Chondrocyte (in vitro differentiated cells): ENCODE measurements around the gene NFYC. TPM values are rescaled to one million over a fixed set of nuclear protein-coding genes. Genes with fewer than 3 reads are reported as not detected.

ENCODE experiments used
- DNase-seq: peaks from one replicate; pipeline ENCODE4 v3.0.0; 2021; ENCODE audit warnings: mixed read lengths, low spot score
- H3K27ac Mint-ChIP-seq: one replicate; pipeline ENCODE4 v1.8.0; 2021; ENCODE audit warnings: mild to moderate bottlenecking, moderate library complexity, mixed read lengths; ENCODE audit not compliant: unreplicated experiment
- H3K27me3 Mint-ChIP-seq: 2 replicates; pipeline ENCODE4 v1.8.0; 2021; ENCODE audit warnings: low read depth, mixed read lengths
- H3K36me3 Mint-ChIP-seq: 2 replicates; pipeline ENCODE4 v1.8.0; 2021; ENCODE audit warnings: low read depth, mixed read lengths
- H3K4me1 Mint-ChIP-seq: 2 replicates; pipeline ENCODE4 v1.8.0; 2021; ENCODE audit warnings: low read depth, mild to moderate bottlenecking, mixed read lengths
- H3K4me3 Mint-ChIP-seq: one replicate; pipeline ENCODE4 v1.8.0; 2021; ENCODE audit warnings: mild to moderate bottlenecking, moderate library complexity, mixed read lengths; ENCODE audit not compliant: unreplicated experiment
- H3K9me3 Mint-ChIP-seq: 2 replicates; pipeline ENCODE4 v1.8.0; 2021; ENCODE audit warnings: low read depth, mixed read lengths
- total RNA-seq: library from RNA; stranded (reverse); gene quantifications from 3 replicates; pipeline ENCODE4 v1.2.1, GENCODE V29; 2021
- TF ChIP-seq, protein P1 (sequence below): fragments of 200-600 bp; sonication (generic); IDR thresholded peaks from 2 replicates; pipeline ENCODE4 v1.5.0; 2021; ENCODE audit warnings: antibody characterized with exemption, mild to moderate bottlenecking, moderate library complexity

NFYC gene
- total RNA-seq, 1 donor from 2014 or later: 35.8 TPM

DNA sequence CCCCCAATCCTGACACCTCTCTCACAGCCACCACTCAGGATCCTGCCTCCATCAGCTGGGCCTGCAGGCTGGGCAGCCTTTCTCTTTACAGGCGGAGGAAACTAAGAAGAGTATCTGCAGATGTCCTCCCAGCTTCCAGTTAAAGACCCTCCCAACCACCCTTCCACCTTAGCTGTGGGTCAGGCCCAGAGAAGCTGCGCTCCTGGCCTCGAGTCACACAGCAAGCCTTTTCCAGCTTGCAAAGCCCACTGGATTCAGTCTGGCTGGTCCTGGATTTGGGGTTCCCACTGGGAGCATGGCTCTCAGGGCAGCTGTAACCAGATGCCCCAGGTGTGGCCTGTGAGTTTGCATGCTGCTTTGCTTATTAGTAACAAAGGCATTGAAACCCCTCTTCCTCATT, 111.9 kb downstream of the NFYC start:
- DNase-seq: no peak
- Mint-ChIP-seq H3K4me1 (peaks cover 63% of the 10 kb centered on the region), H3K36me3 (no peaks in the 10 kb centered on the region), H3K27me3 (peaks cover 2% of the 10 kb centered on the region), H3K9me3 (no peaks in the 10 kb centered on the region), H3K27ac (peak overlapping the region; percentile 49), H3K4me3 (no peak overlapping the region)
- TF ChIP-seq, protein P1, sequence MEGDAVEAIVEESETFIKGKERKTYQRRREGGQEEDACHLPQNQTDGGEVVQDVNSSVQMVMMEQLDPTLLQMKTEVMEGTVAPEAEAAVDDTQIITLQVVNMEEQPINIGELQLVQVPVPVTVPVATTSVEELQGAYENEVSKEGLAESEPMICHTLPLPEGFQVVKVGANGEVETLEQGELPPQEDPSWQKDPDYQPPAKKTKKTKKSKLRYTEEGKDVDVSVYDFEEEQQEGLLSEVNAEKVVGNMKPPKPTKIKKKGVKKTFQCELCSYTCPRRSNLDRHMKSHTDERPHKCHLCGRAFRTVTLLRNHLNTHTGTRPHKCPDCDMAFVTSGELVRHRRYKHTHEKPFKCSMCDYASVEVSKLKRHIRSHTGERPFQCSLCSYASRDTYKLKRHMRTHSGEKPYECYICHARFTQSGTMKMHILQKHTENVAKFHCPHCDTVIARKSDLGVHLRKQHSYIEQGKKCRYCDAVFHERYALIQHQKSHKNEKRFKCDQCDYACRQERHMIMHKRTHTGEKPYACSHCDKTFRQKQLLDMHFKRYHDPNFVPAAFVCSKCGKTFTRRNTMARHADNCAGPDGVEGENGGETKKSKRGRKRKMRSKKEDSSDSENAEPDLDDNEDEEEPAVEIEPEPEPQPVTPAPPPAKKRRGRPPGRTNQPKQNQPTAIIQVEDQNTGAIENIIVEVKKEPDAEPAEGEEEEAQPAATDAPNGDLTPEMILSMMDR: no peak

DNA sequence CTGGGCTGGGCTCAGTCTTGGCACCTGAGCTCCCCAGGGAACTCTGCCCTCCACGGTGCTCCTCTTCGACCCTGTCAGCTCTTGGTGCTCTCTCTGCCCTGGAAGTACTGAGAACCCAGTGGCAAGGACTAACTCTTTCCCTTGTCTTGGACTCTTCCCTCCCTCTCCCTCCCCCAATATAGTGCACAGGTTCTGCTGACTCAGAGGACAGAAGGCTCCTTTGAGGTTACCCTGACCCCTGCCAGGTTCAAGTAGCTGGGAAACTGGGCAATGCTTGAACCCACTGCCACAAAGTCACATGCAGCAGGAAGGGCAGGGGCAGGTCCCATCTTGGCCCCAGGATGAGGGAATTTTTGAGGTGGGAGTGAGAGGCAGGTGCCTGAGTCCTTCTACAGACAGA, 112.4 kb downstream of the NFYC start:
- Mint-ChIP-seq H3K27me3 (peaks cover 2% of the 10 kb centered on the region), H3K27ac (no peak overlapping the region), H3K36me3 (no peaks in the 10 kb centered on the region), H3K4me3 (no peak overlapping the region), H3K9me3 (no peaks in the 10 kb centered on the region), H3K4me1 (peaks cover 64% of the 10 kb centered on the region)
- no peak for DNase-seq
- TF ChIP-seq, protein P1: no peak

DNA sequence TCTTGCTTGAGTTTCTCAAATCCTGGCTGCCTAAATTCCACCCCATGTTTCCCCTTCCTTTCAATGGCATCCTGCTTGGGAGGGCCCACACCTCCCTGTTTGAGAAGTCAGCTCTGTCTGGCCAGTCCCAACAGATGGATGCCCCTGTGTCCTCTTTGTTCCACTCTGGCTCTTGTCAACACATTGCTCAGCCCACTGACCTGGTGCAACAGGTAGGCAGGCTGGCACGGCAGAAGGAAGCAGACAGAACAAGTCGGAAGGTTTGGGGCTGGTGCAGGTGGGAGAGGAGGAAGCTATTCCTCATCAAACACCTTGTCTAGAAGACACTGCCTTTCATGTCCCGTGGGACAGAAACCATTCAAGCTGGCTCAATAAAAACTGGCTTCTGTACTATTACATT, 114.7 kb downstream of the NFYC start:
- peaks cover 54% of the 10 kb centered on the region for H3K4me1 Mint-ChIP-seq

DNA sequence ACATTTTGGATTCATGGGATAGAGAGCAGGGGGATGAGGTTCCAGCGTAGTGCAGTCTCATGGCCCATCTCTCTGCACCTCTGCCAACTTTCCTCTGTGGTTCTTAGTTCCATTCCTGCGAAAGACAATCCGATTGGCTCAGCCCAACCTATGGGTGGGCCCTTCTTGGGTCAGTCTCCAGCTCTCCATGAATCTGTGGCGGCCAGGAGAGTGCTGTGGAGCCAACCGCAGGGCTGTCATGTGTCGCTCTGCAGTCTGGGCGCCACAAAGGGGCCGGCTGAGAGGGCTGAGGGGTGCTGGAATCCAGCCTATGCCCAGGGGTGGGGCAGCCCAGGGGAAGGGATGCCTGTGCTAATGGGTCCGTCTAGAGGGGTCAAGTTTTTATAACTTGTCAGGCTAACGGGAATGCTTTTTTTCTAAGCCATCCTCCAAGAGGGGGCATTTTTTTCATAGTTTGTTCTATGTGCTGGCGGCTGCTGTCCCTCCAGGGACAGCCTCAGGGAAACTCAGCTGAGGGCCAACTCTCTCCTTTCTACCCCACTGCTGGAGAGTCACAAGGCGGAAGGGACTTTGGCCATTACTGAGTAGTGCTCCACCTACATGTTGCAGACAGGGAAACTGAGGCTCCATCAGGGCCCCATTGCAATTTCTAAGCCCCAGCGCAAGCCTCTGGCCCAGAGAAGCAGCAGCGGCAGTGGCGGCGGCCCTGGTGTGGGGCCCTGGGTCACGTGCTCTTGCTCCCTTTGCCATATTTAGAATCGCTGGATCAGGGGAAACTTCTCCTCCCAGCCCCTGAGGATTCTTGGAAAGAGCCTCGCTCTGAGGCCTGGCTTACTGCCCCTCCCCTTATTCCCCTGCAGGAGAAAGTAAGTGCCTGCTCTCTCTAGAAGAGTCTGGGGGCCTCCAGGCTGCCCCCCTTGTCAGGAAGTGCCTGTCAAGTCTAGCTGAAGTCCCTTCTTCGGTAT, 115.5 kb downstream of the NFYC start:
- no peak for DNase-seq
- Mint-ChIP-seq H3K4me1 (peaks cover 46% of the 10 kb centered on the region), H3K27ac (peak overlapping the region; percentile 96), H3K27me3 (no peaks in the 10 kb centered on the region), H3K4me3 (peak overlapping the region; percentile 8), H3K36me3 (no peaks in the 10 kb centered on the region), H3K9me3 (no peaks in the 10 kb centered on the region)
- TF ChIP-seq, protein P1: peak; percentile 12

More for the DNA sequence above, 114.7 kb downstream of the NFYC start:
- Mint-ChIP-seq H3K36me3 (no peaks in the 10 kb centered on the region), H3K27ac (peak overlapping the region; percentile 96), H3K27me3 (no peaks in the 10 kb centered on the region), H3K4me3 (no peak overlapping the region), H3K9me3 (no peaks in the 10 kb centered on the region)
- DNase-seq: no peak
- TF ChIP-seq, protein P1: no peak

DNA sequence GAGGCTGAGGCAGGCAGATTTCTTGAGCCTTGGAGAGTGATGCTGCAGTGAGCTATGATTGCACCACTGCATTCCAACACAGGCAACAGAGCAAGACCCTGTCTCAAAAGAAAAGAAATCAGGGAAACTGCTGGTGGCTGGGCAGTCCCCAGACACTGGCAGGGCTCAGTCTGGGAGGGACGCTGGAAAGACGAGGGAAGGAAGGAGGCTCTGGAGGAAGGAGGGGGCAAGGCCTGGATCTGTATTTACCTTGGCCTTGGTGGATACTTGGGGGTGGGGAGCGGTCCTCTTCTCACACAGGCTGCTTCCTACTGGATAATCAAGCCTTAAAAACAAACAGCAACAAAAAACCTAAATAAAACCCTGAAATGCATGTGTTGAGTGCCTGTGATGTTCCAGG, 116.5 kb downstream of the NFYC start:
- Mint-ChIP-seq H3K9me3 (no peaks in the 10 kb centered on the region), H3K36me3 (peaks cover 2% of the 10 kb centered on the region), H3K4me3 (no peak overlapping the region), H3K4me1 (peaks cover 42% of the 10 kb centered on the region), H3K27me3 (no peaks in the 10 kb centered on the region), H3K27ac (peak overlapping the region; percentile 96)
- TF ChIP-seq, protein P1: no peak
- DNase-seq: no peak
